Astrocyte of the spinal cord (primary cell): ENCODE results near the gene WRAP53.

ENCODE experiments used
- DNase-seq: peaks from one replicate; pipeline ENCODE4 v3.0.0; 2011; ENCODE audit warnings: low read depth, low spot score
- H3K4me3 ChIP-seq: 2 replicates; pipeline ENCODE4 v1.5.1; 2011; ENCODE audit warnings: low read depth, mild to moderate bottlenecking, low read length, moderate library complexity
- in situ Hi-C: cut with HindIII; loops from 2 replicates; pipeline ENCODE4 v1.10.0; 2017; ENCODE audit warnings: low sequenced_read_pairs
- TF ChIP-seq, protein P1 (sequence below): IDR thresholded peaks from 2 replicates; pipeline ENCODE4 v1.5.1; 2012; ENCODE audit warnings: low read depth, mild to moderate bottlenecking, low read length, inconsistent platforms

Gene WRAP53

GRCh38 chr17:7742729-7743128, 54.5 kb downstream of the WRAP53 start:
- no peak overlapping the region for H3K4me3 ChIP-seq
- TF ChIP-seq, protein P1, sequence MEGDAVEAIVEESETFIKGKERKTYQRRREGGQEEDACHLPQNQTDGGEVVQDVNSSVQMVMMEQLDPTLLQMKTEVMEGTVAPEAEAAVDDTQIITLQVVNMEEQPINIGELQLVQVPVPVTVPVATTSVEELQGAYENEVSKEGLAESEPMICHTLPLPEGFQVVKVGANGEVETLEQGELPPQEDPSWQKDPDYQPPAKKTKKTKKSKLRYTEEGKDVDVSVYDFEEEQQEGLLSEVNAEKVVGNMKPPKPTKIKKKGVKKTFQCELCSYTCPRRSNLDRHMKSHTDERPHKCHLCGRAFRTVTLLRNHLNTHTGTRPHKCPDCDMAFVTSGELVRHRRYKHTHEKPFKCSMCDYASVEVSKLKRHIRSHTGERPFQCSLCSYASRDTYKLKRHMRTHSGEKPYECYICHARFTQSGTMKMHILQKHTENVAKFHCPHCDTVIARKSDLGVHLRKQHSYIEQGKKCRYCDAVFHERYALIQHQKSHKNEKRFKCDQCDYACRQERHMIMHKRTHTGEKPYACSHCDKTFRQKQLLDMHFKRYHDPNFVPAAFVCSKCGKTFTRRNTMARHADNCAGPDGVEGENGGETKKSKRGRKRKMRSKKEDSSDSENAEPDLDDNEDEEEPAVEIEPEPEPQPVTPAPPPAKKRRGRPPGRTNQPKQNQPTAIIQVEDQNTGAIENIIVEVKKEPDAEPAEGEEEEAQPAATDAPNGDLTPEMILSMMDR, result no peak
- no peak for DNase-seq
- in situ Hi-C loops, result no loop called here

DNA sequence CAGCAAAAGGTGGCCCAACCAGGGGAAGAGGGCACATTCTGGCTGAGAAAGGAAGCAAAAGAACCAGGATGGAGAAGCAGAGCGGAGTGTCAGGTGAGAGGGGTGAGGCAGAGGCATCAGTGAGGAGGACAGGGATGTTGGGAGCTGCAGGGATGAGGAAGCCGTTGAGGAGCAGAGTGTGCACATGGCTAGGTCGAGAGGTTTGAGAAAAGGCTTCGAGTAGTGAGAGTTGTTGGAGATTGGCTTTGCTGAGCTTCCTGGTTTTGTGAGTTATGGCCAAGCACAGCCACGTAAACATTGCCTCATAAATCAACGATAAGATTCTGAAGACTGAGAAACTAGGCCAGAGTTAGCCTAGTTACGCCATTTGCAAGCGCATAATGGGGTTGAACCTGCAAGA, 56.1 kb downstream of the WRAP53 start:
- in situ Hi-C loops, result no loop called here
- DNase-seq, result no peak
- no peak overlapping the region for H3K4me3 ChIP-seq
- TF ChIP-seq, protein P1, result no peak

DNA sequence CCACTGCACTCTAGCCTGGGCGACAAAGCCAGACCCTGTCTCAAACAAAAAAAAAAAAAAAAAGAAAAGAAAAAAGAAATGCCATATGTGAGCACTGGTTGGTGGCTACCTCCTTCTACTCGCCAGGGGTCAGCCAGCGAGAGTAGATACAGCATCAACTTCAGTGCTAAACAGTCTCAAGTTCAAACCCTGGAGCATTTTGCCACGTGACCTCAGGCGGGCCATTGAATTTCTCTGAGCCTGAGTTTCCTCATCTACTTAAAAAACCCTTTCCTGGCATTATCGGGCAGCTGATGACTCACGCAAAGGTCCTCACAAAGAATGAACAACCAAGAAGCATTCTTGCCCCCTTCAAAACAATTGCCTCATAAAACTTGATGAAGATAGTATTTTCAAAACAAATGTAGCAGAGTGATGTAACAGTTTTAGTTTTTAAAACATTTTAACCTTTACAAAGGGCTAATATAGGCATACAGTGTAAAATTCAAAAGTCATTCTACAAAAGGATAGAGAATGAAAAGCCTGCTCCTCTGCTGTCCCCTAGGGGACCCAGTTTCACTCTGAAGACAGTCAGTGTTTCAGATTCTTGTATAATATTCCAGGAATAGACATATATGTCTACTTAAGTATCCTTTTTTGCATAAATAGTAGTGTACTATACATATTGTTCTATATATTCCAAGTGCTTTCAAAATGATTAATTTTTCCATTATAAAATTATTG, 57.6 kb downstream of the WRAP53 start:
- no peak overlapping the region for H3K4me3 ChIP-seq
- TF ChIP-seq, protein P1, result peak; percentile 12
- DNase-seq, result peak; percentile 82
- in situ Hi-C loops, result no loop called here

DNA sequence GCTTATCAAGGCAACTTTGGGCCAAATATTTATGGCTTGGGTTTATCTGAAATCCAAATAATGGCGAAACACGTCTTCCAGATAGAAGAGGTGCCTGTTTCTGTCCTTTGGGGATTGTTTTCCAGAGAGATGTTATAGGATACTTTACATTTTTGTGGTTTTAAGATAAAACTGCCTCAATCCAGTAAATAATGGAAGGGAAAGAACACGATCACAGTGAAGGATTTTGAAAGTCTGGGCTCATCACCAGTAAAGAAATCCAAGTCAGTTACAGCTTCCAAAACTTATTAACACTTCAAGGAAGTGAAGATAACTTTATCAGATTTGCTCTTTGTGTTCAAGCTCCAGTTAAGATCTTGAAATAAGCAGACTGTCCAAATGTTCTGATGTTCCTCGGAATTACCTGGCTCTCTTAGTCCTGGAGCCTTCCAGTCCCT, 59.4 kb downstream of the WRAP53 start:
- in situ Hi-C loops, result no loop called here
- TF ChIP-seq, protein P1, result no peak
- no peak overlapping the region for H3K4me3 ChIP-seq
- peak; percentile 46 for DNase-seq

GRCh38 chr17:7748076-7748775, 59.9 kb downstream of the WRAP53 start:
- H3K4me3 ChIP-seq, result no peak overlapping the region
- DNase-seq, result peak; percentile 15
- in situ Hi-C loops, result no loop called here
- TF ChIP-seq, protein P1, result no peak

DNA sequence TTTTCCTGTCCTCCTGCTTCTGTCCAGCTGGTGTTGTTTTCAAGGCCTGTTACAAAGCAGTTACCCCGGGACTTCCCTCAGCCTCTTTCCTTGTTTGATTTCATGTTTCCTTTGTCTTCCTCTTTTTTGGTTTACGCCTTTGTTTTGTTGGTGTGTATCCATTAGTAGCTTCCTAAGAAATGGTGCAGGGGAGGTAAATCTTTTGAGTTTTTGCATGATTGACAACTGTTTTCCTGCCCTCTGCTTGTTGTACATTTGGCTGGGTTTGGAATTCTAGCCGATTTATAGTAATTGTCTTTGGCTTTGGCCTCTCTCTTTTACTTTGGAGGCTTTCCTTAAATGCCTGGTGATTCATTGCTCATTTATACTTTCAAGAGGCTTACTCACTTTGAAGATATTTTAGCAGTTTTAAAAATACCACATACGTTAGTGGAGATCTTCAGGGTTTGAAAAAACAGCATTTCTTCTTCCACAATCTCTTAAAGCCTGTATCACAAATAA, 62.1 kb downstream of the WRAP53 start:
- in situ Hi-C loops, result no loop called here
- TF ChIP-seq, protein P1, result no peak
- peak; percentile 90 for DNase-seq
- H3K4me3 ChIP-seq, result no peak overlapping the region
